Measurements from ENCODE around the gene MCM5. TPM values are rescaled to one million over a fixed set of nuclear protein-coding genes. Genes with fewer than 3 reads are reported as not detected.

The MCM5 gene
- total and polyA plus RNA-seq, 4 donors, result 6.7 to 104 (median 8.8) TPM

- TF ChIP-seq GABPA (IDR thresholded peaks at IDR 0.05 in 1 of 2, conservative IDR thresholded peaks at IDR 0.05 in 1 of 2) (no peak), RXRA (IDR thresholded peaks at IDR 0.05) (no peak)
Observed at GRCh38 chr22:35425546-35425945, 25.6 kb downstream of the MCM5 start (continued).

GRCh38 chr22:35425971-35426800 is 26.2 kb downstream of the MCM5 start:
- H3K9ac ChIP-seq (ENCODE audit: low read depth in 1 of 2, low read length in 2 of 2), result no peak overlapping the region
- no peaks in the 10 kb centered on the region for H3K27me3 ChIP-seq (ENCODE audit: control insufficient read depth in 4 of 4, insufficient read depth in 4 of 4, low read length in 3 of 4)
- H3K4me1 ChIP-seq (ENCODE audit: control insufficient read depth in 4 of 4, insufficient read depth in 4 of 4, low read length in 3 of 4), result peaks cover 0 to 13% (median under 1%) of the 10 kb centered on the region in 4 donors
- peaks cover 5 to 21% (median 12%) of the 10 kb centered on the region in 4 donors for H3K36me3 ChIP-seq (ENCODE audit: control insufficient read depth in 4 of 4, insufficient read depth in 3 of 4, low read depth in 1 of 4, low read length in 3 of 4)
- no peak for DNase-seq (ENCODE audit: low spot score)
- WGBS, result 94% methylated on average over 11 of the region's 11 CpGs
- H3K9me3 ChIP-seq (ENCODE audit: control insufficient read depth in 4 of 4, low read length in 3 of 4), result no peaks in the 10 kb centered on the region
- TF ChIP-seq YY1 (IDR thresholded peaks at IDR 0.05) (no peak), RAD21 (IDR thresholded peaks at IDR 0.05) (no peak), TAF1 (conservative IDR thresholded peaks at IDR 0.05) (no peak), MAX (IDR thresholded peaks at IDR 0.05) (no peak), JUND (IDR thresholded peaks at IDR 0.05) (no peak), ZBTB33 (IDR thresholded peaks at IDR 0.05) (no peak), FOXA2 (IDR thresholded peaks at IDR 0.05) (no peak), HNF4G (IDR thresholded peaks at IDR 0.05) (no peak), FOXA1 (IDR thresholded peaks at IDR 0.05) (no peak), GABPA (IDR thresholded peaks at IDR 0.05 in 1 of 2, conservative IDR thresholded peaks at IDR 0.05 in 1 of 2) (no peak), ATF3 (IDR thresholded peaks at IDR 0.05) (no peak), RXRA (IDR thresholded peaks at IDR 0.05) (no peak), REST (IDR thresholded peaks at IDR 0.05) (no peak), CTCF (IDR thresholded peaks at IDR 0.05; ENCODE audit: low read depth, low read length, missing input control) (no peak), SP1 (IDR thresholded peaks at IDR 0.05) (no peak), EGR1 (IDR thresholded peaks at IDR 0.05; ENCODE audit: low read depth in 2 of 2) (no peak), HNF4A (conservative IDR thresholded peaks at IDR 0.05) (no peak), NR2F2 (IDR thresholded peaks at IDR 0.05) (no peak)
- H3K4me3 ChIP-seq (ENCODE audit: low read depth in 1 of 3, low read length in 3 of 3), result no peak overlapping the region
- H3K27ac ChIP-seq (ENCODE audit: low read depth in 1 of 2, low read length in 2 of 2), result no peak overlapping the region

All from liver (tissue), 9 donors.